Left ventricle myocardium inferior (tissue), 1 donor: ENCODE results near the gene AIMP1. TPM values are rescaled to one million over a fixed set of nuclear protein-coding genes. Genes with fewer than 3 reads are reported as not detected.

ENCODE experiments used
- DNase-seq: peaks from one replicate; pipeline ENCODE4 v3.0.0-alpha.2; 2020
- H3K27ac ChIP-seq: fragments of 200-600 bp; replicated peaks from 2 replicates; pipeline ENCODE4 v1.8.0; 2021
- H3K27me3 ChIP-seq: fragments of 200-600 bp; 2 replicates; pipeline ENCODE4 v1.8.0; 2021; ENCODE audit warnings: low read depth
- H3K36me3 ChIP-seq: fragments of 200-600 bp; 2 replicates; pipeline ENCODE4 v1.8.0; 2021
- H3K4me1 ChIP-seq: fragments of 200-600 bp; 2 replicates; pipeline ENCODE4 v1.8.0; 2021
- H3K4me3 ChIP-seq: fragments of 200-600 bp; 2 replicates; pipeline ENCODE4 v1.8.0; 2021; ENCODE audit warnings: mild to moderate bottlenecking, moderate library complexity
- H3K9me3 ChIP-seq: fragments of 200-600 bp; replicated peaks from 2 replicates; pipeline ENCODE4 v1.8.0; 2021
- intact Hi-C: fragments of 100-400 bp; cut with micrococcal nuclease; formaldehyde crosslinking; loops from one replicate; pipeline ENCODE4 v1.11.0; 2022
- total RNA-seq: library from RNA; stranded (reverse); fragmentation: NEBNext Ultra II Directional; extraction: Animal tissue kit (Norgen Biotek cat#: 25700); gene quantifications from one replicate; pipeline ENCODE4 v1.2.1, GENCODE V29; 2021
- TF ChIP-seq, protein P1 (sequence below): fragments of 200-600 bp; IDR thresholded peaks from 2 replicates; pipeline ENCODE4 v1.8.0; 2021; ENCODE audit warnings: antibody characterized with exemption, mild to moderate bottlenecking, borderline replicate concordance
- donor health status: DM: no; HTN: yes; CAD: no; lungs with severe emphysema.

Gene AIMP1
- total RNA-seq, 1 donor from 2014 or later = 36.4 TPM

GRCh38 chr4:106277140-106277675, 39.1 kb upstream of the AIMP1 start:
- H3K4me3 ChIP-seq = no peak overlapping the region
- H3K27ac ChIP-seq = no peak overlapping the region
- no peaks in the 10 kb centered on the region for H3K4me1 ChIP-seq
- H3K27me3 ChIP-seq = no peaks in the 10 kb centered on the region
- no peaks in the 10 kb centered on the region for H3K9me3 ChIP-seq
- TF ChIP-seq, protein P1, sequence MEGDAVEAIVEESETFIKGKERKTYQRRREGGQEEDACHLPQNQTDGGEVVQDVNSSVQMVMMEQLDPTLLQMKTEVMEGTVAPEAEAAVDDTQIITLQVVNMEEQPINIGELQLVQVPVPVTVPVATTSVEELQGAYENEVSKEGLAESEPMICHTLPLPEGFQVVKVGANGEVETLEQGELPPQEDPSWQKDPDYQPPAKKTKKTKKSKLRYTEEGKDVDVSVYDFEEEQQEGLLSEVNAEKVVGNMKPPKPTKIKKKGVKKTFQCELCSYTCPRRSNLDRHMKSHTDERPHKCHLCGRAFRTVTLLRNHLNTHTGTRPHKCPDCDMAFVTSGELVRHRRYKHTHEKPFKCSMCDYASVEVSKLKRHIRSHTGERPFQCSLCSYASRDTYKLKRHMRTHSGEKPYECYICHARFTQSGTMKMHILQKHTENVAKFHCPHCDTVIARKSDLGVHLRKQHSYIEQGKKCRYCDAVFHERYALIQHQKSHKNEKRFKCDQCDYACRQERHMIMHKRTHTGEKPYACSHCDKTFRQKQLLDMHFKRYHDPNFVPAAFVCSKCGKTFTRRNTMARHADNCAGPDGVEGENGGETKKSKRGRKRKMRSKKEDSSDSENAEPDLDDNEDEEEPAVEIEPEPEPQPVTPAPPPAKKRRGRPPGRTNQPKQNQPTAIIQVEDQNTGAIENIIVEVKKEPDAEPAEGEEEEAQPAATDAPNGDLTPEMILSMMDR = no peak
- H3K36me3 ChIP-seq = peaks cover 5% of the 10 kb centered on the region
- intact Hi-C loops = no loop called here
- DNase-seq = no peak

GRCh38 chr4:106284227-106284626, 32.1 kb upstream of the AIMP1 start:
- Histone ChIP-seq H3K9me3 (no peaks in the 10 kb centered on the region), H3K27ac (no peak overlapping the region), H3K27me3 (no peaks in the 10 kb centered on the region), H3K4me3 (no peak overlapping the region), H3K36me3 (peaks cover 18% of the 10 kb centered on the region), H3K4me1 (peaks cover 5% of the 10 kb centered on the region)
- DNase-seq = no peak
- intact Hi-C loops = no loop called here
- TF ChIP-seq, protein P1 = no peak

- H3K4me3 ChIP-seq = no peak overlapping the region
- TF ChIP-seq, protein P1 = no peak
- no peak overlapping the region for H3K27ac ChIP-seq
- intact Hi-C loops = no loop called here
- no peaks in the 10 kb centered on the region for H3K9me3 ChIP-seq
- no peak for DNase-seq
- no peaks in the 10 kb centered on the region for H3K27me3 ChIP-seq
- H3K36me3 ChIP-seq = peaks cover 33% of the 10 kb centered on the region
- peaks cover 5% of the 10 kb centered on the region for H3K4me1 ChIP-seq
Observed at GRCh38 chr4:106286611-106287010, 29.7 kb upstream of the AIMP1 start.

GRCh38 chr4:106287353-106287969, 28.9 kb upstream of the AIMP1 start:
- Histone ChIP-seq H3K27me3 (no peaks in the 10 kb centered on the region), H3K4me1 (peaks cover 4% of the 10 kb centered on the region), H3K9me3 (no peaks in the 10 kb centered on the region), H3K4me3 (no peak overlapping the region), H3K36me3 (peaks cover 41% of the 10 kb centered on the region), H3K27ac (no peak overlapping the region)
- TF ChIP-seq, protein P1 = no peak
- intact Hi-C loops = no loop called here
- no peak for DNase-seq

GRCh38 chr4:106289737-106290136, 26.6 kb upstream of the AIMP1 start:
- Histone ChIP-seq H3K9me3 (no peaks in the 10 kb centered on the region), H3K27ac (no peak overlapping the region), H3K27me3 (no peaks in the 10 kb centered on the region), H3K4me3 (no peak overlapping the region), H3K36me3 (peaks cover 61% of the 10 kb centered on the region), H3K4me1 (no peaks in the 10 kb centered on the region)
- DNase-seq = no peak
- intact Hi-C loops = no loop called here
- TF ChIP-seq, protein P1 = no peak
